H1 (cell line): ENCODE measurements around the gene SNRNP70. TPM values are rescaled to one million over a fixed set of nuclear protein-coding genes. Genes with fewer than 3 reads are reported as not detected.

ENCODE experiments used
- CTCF ChIA-PET: fragments of 300-600 bp; sonication (Branson Sonifier 250); formaldehyde crosslinking; loops from one replicate; lab custom pipeline; 2021; ENCODE audit not compliant: partially characterized antibody; lab: Charles Lee
- POLR2A ChIA-PET: fragments of 300-600 bp; sonication (Branson Sonifier 250); formaldehyde crosslinking; loops from one replicate; lab custom pipeline; 2021; ENCODE audit warnings: inconsistent platforms; ENCODE audit not compliant: partially characterized antibody; lab: Charles Lee
- DNase-seq, 2 experiments: peaks; one replicate each; pipeline versions ENCODE4 v3.0.0 to v3.0.0-alpha.2; 2010 to 2022; ENCODE audit warnings: low spot score in 2 of 2, low read depth in 1 of 2, mixed read lengths in 1 of 2
- FAIRE-seq: peaks from 2 replicates; lab custom pipeline; 2011; peaks lifted over from hg19 to GRCh38; lab: Jason Lieb, UNC
- H2AFZ ChIP-seq: 2 replicates; pipeline ENCODE4 v1.8.1; 2012; ENCODE audit warnings: low read length, inconsistent platforms
- H2AK5ac ChIP-seq: 2 replicates; pipeline ENCODE4 v1.6.1; 2013; ENCODE audit warnings: low read depth, low read length
- H2BK120ac ChIP-seq: replicated peaks from 2 replicates; pipeline ENCODE3; 2013; ENCODE audit warnings: low read depth, low read length, inconsistent platforms
- H2BK12ac ChIP-seq: 2 replicates; pipeline ENCODE4 v1.6.1; 2013; ENCODE audit warnings: low read depth, low read length
- H2BK15ac ChIP-seq: 2 replicates; pipeline ENCODE4 v1.6.1; 2013; ENCODE audit warnings: low read length
- H2BK20ac ChIP-seq: 2 replicates; pipeline ENCODE4 v1.6.1; 2013; ENCODE audit warnings: low read length
- H2BK5ac ChIP-seq: 2 replicates; pipeline ENCODE4 v1.6.1; 2013; ENCODE audit warnings: low read depth, low read length
- H3K14ac ChIP-seq: 2 replicates; pipeline ENCODE4 v1.6.1; 2013; ENCODE audit warnings: inconsistent platforms; ENCODE audit not compliant: insufficient read length
- H3K18ac ChIP-seq: 2 replicates; pipeline ENCODE4 v1.6.1; 2013; ENCODE audit warnings: low read length; ENCODE audit errors: extremely low read depth
- H3K23ac ChIP-seq: 2 replicates; pipeline ENCODE4 v1.6.1; 2013; ENCODE audit warnings: inconsistent platforms; ENCODE audit not compliant: insufficient read length
- H3K23me2 ChIP-seq: 2 replicates; pipeline ENCODE4 v1.6.1; 2013; ENCODE audit warnings: low read depth, low read length
- H3K27ac ChIP-seq: 2 replicates; pipeline ENCODE4 v1.6.1; 2011; ENCODE audit warnings: low read depth, low read length, inconsistent platforms
- H3K27me3 ChIP-seq, 4 experiments: replicated peaks in 1 of 4; 1 replicate in 1 of 4; 2 replicates in 3 of 4; pipeline versions ENCODE4 v1.6.1 to v1.8.1; 2011 to 2013; ENCODE audit warnings: low read length in 3 of 4, mild to moderate bottlenecking in 3 of 4, inconsistent platforms in 2 of 4, mixed read lengths in 2 of 4, moderate library complexity in 1 of 4; ENCODE audit not compliant: control insufficient read depth in 3 of 4, insufficient read depth in 3 of 4; ENCODE audit errors: extremely low read depth in 1 of 4
- H3K36me3 ChIP-seq, 4 experiments: 2 replicates each; pipeline versions ENCODE4 v1.6.1 to v1.8.1; 2011 to 2013; ENCODE audit warnings: mild to moderate bottlenecking in 4 of 4, low read length in 3 of 4, moderate library complexity in 2 of 4, control low read depth in 1 of 4, inconsistent platforms in 1 of 4; ENCODE audit not compliant: insufficient read depth in 4 of 4, control insufficient read depth in 2 of 4
- H3K4ac ChIP-seq: replicated peaks from 2 replicates; pipeline ENCODE3; 2013; ENCODE audit warnings: low read length, low read depth, mixed read lengths, inconsistent platforms; ENCODE audit not compliant: insufficient read length
- H3K4me1 ChIP-seq, 4 experiments: replicated peaks in 1 of 4; 1 replicate in 1 of 4; 2 replicates in 3 of 4; pipeline versions ENCODE4 v1.6.1 to v1.8.1; 2011 to 2013; ENCODE audit warnings: low read length in 3 of 4, inconsistent platforms in 2 of 4, mixed read lengths in 1 of 4; ENCODE audit not compliant: insufficient read depth in 4 of 4, control insufficient read depth in 3 of 4
- H3K4me2 ChIP-seq, 2 experiments: 2 replicates each; pipeline versions ENCODE4 v1.6.1 to v1.8.1; 2011 to 2013; ENCODE audit warnings: low read depth in 2 of 2, low read length in 2 of 2, control low read depth in 1 of 2, inconsistent platforms in 1 of 2, mild to moderate bottlenecking in 1 of 2; ENCODE audit not compliant: insufficient read depth in 1 of 2
- H3K4me3 ChIP-seq, 4 experiments: fragments of 200-600, 300-600 bp in 1 of 4; sonication (generic), shearing (Covaris generic), sonication (Bioruptor Twin) in 1 of 4; 2 replicates each; pipeline versions ENCODE4 v1.5.1 to v1.8.1; 2011 to 2016; ENCODE audit warnings: low read length in 4 of 4, low read depth in 3 of 4, control low read depth in 2 of 4, inconsistent platforms in 2 of 4, mild to moderate bottlenecking in 2 of 4, mixed read lengths in 1 of 4, moderate library complexity in 1 of 4; ENCODE audit not compliant: insufficient read depth in 2 of 4; ENCODE audit errors: extremely low read depth in 1 of 4
- H3K56ac ChIP-seq: replicated peaks from 2 replicates; pipeline ENCODE3; 2013; ENCODE audit warnings: low read depth, mild to moderate bottlenecking, mixed read lengths, low read length, inconsistent platforms; ENCODE audit not compliant: insufficient read length
- H3K79me1 ChIP-seq: 2 replicates; pipeline ENCODE4 v1.6.1; 2013; ENCODE audit warnings: low read depth, low read length, control low read depth
- H3K79me2 ChIP-seq, 2 experiments: 2 replicates each; pipeline versions ENCODE4 v1.6.1 to v1.8.1; 2012 to 2013; ENCODE audit warnings: low read length in 2 of 2, mild to moderate bottlenecking in 2 of 2, inconsistent platforms in 1 of 2; ENCODE audit not compliant: insufficient read depth in 2 of 2, control insufficient read depth in 1 of 2
- H3K9ac ChIP-seq, 4 experiments: replicated peaks in 1 of 4; 1 replicate in 1 of 4; 2 replicates in 3 of 4; pipeline versions ENCODE4 v1.6.1 to v1.8.1; 2011 to 2013; ENCODE audit warnings: low read depth in 3 of 4, low read length in 3 of 4, control low read depth in 2 of 4, mild to moderate bottlenecking in 2 of 4, moderate library complexity in 2 of 4, inconsistent platforms in 1 of 4; ENCODE audit errors: extremely low read depth in 1 of 4
- H3K9me3 ChIP-seq, 2 experiments: 2 replicates each; pipeline versions ENCODE4 v1.6.1 to v1.8.1; 2012 to 2013; ENCODE audit warnings: mild to moderate bottlenecking in 2 of 2, moderate library complexity in 2 of 2, control low read depth in 1 of 2, inconsistent platforms in 1 of 2, low read depth in 1 of 2, low read length in 1 of 2, mixed read lengths in 1 of 2; ENCODE audit not compliant: insufficient read depth in 2 of 2
- H4K20me1 ChIP-seq, 2 experiments: replicated peaks in 1 of 2; 2 replicates each; pipeline versions ENCODE3 to v1.8.1; 2011 to 2013; ENCODE audit warnings: inconsistent platforms in 2 of 2, low read length in 2 of 2, mild to moderate bottlenecking in 1 of 2; ENCODE audit not compliant: insufficient read depth in 2 of 2, control insufficient read depth in 1 of 2
- H4K5ac ChIP-seq: 2 replicates; pipeline ENCODE4 v1.6.1; 2013; ENCODE audit warnings: low read length, low read depth, mixed read lengths, inconsistent platforms; ENCODE audit not compliant: insufficient read length
- H4K8ac ChIP-seq: 2 replicates; pipeline ENCODE4 v1.8.0; 2013; ENCODE audit warnings: mild to moderate bottlenecking, moderate library complexity, low read length, inconsistent platforms; ENCODE audit not compliant: insufficient read depth; ENCODE audit errors: extremely low read depth
- H4K91ac ChIP-seq: replicated peaks from 2 replicates; pipeline ENCODE3; 2013; ENCODE audit warnings: low read length, mixed read lengths, inconsistent platforms; ENCODE audit not compliant: insufficient read length
- CREB1 ChIP-seq: IDR thresholded peaks from 2 replicates; pipeline ENCODE4 v1.6.1; 2012; ENCODE audit warnings: inconsistent platforms
- SP2 ChIP-seq: IDR thresholded peaks from 2 replicates; pipeline ENCODE4 v1.6.1; 2012; ENCODE audit warnings: mild to moderate bottlenecking, low read length, inconsistent platforms
- TAF7 ChIP-seq: optimal IDR thresholded peaks from 2 replicates; pipeline ENCODE3; 2011; ENCODE audit warnings: low read depth, mild to moderate bottlenecking, inconsistent platforms, low read length, moderate library complexity, borderline replicate concordance
- WGBS, 2 experiments: shearing (Covaris generic) in 1 of 2; methylation state at CpG; one replicate each; pipeline versions ENCODE4 v1.1.6 to v1.1.7; 2013 to 2015; ENCODE audit warnings: low lambda C conversion rate in 2 of 2, mixed read lengths in 2 of 2, inconsistent platforms in 1 of 2, low coverage in 1 of 2, missing lambda C conversion rate in 1 of 2; ENCODE audit not compliant: insufficient replicate concordance in 2 of 2, insufficient coverage in 1 of 2, insufficient read length in 1 of 2; ENCODE audit errors: extremely low coverage in 1 of 2, missing lambda C conversion rate in 1 of 2; 5-methylcytosine and 5-hydroxymethylcytosine counted together
- polyA plus RNA-seq, 7 experiments: library from polyadenylated mRNA; depleted of rRNA in 3 of 7; stranded (reverse) in 5 of 7; unstranded in 2 of 7; fragments of >200 nt in 5 of 7; fragments of 200-250 nt in 2 of 7; gene quantifications; 1 replicate in 5 of 7; 2 replicates in 1 of 7; 4 replicates in 1 of 7; pipeline versions ENCODE4 v1.2.1 to v1.2.3, GENCODE V29; 2011 to 2013; ENCODE audit warnings: missing spikeins in 2 of 7, mixed read lengths in 2 of 7
- total RNA-seq: library from RNA; stranded (reverse); fragmentation: NEBNext Ultra II Directional; extraction: Animal tissue kit (Norgen Biotek cat#: 25700); gene quantifications from 2 replicates; pipeline ENCODE4 v1.2.1, GENCODE V29; 2021

Gene SNRNP70
- total and polyA plus RNA-seq, 2 of the 8 experiments (the other 6 are each of a cell fraction or from before 2014, with no cell fraction given), result 231 to 235 TPM

DNA sequence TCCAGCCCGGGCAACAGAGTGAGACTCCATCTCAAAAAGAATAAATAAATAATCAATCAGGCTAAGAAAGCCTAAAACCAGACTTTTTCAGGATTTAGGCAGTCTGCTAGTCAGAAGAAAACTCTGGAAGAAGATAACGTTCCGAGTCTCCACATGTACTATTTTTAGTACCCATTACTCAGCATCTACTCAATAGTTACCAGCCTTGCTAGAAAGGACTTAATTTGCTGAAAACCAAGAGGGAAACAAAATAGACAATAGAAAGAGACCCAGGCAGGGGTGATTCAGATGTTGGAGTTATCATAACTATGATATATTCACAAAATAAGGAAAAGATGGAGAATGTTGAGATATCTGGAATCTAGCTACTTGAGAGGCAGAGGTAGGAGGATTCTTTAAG lies 25.3 kb downstream of the SNRNP70 start:
- Histone ChIP-seq H3K14ac (no peak overlapping the region), H3K56ac (no peak overlapping the region), H3K79me1 (0 out of 2 replicates have a peak, but pooled peaks cover 2% of the 10 kb centered on the region), H2AFZ (no peak overlapping the region), H2BK5ac (no peak overlapping the region), H3K27ac (no peak overlapping the region), H3K4me2 (no peak overlapping the region), H2BK12ac (no peak overlapping the region), H4K5ac (no peak overlapping the region), H2BK15ac (no peak overlapping the region), H2BK20ac (no peak overlapping the region), H2BK120ac (no peak overlapping the region), H3K23me2 (peaks cover 11% of the 10 kb centered on the region), H4K8ac (no peak overlapping the region), H3K4me1 (peaks cover 0 to 4% (median 0%) of the 10 kb centered on the region in 4 experiments; a peak in 2 of 7 replicates), H3K27me3 (no peaks in the 10 kb centered on the region; a peak in 1 of 7 replicates), H4K91ac (no peak overlapping the region), H3K9ac (no peak overlapping the region), H3K79me2 (no peaks in the 10 kb centered on the region), H4K20me1 (peaks cover 14 to 22% of the 10 kb centered on the region in 2 experiments), H2AK5ac (no peak overlapping the region), H3K18ac (no peak overlapping the region), H3K9me3 (no peaks in the 10 kb centered on the region), H3K23ac (no peak overlapping the region), H3K36me3 (peaks cover 11 to 35% (median 31%) of the 10 kb centered on the region in 4 experiments), H3K4ac (no peak overlapping the region), H3K4me3 (no peak overlapping the region)
- TF ChIP-seq TAF7 (no peak), SP2 (no peak), CREB1 (no peak)
- FAIRE-seq, result no peak
- no peak for DNase-seq
- POLR2A ChIA-PET, result interaction anchor here (0.7 to 7.8 kb wide), 6 partner anchors 11 to 928 kb away, joined by 3 to 67 read pairs (median 4); no protein-coding TSS in a partner anchor
- 82% methylated on average over 3 of the region's 3 CpGs; no CpG with 5 or more reads in 1 of the 2 experiments for WGBS, 2 experiments
- CTCF ChIA-PET, result interaction anchor here (1.4 to 2.9 kb wide), 4 partner anchors 13 to 98 kb away, joined by 5 to 20 read pairs (median 8); no protein-coding TSS in a partner anchor
